Astrocyte (in vitro differentiated cells and primary cell): ENCODE measurements around the gene ADCY2. TPM values are rescaled to one million over a fixed set of nuclear protein-coding genes. Genes with fewer than 3 reads are reported as not detected.

ENCODE experiments used
- DNase-seq: peaks from one replicate; pipeline ENCODE4 v3.0.0-alpha.2; 2010; ENCODE audit warnings: low read depth
- FAIRE-seq: peaks from 2 replicates; lab custom pipeline; 2011; peaks lifted over from hg19 to GRCh38; lab: Jason Lieb, UNC
- H2AFZ ChIP-seq: 2 replicates; pipeline ENCODE4 v1.6.0; 2012; ENCODE audit warnings: low read depth, low read length, inconsistent platforms
- H3K27ac ChIP-seq: 2 replicates; pipeline ENCODE4 v1.5.1; 2011; ENCODE audit warnings: low read depth, low read length, inconsistent platforms
- H3K27me3 ChIP-seq: 2 replicates; pipeline ENCODE4 v1.6.0; 2011; ENCODE audit warnings: low read length, inconsistent platforms; ENCODE audit not compliant: insufficient read depth
- H3K36me3 ChIP-seq: 2 replicates; pipeline ENCODE4 v1.5.1; 2011; ENCODE audit warnings: low read length, inconsistent platforms; ENCODE audit not compliant: insufficient read depth
- H3K4me1 ChIP-seq: 2 replicates; pipeline ENCODE4 v1.5.1; 2011; ENCODE audit warnings: low read length, inconsistent platforms; ENCODE audit not compliant: insufficient read depth
- H3K4me2 ChIP-seq: 2 replicates; pipeline ENCODE4 v1.6.0; 2012; ENCODE audit warnings: low read length, inconsistent platforms
- H3K4me3 ChIP-seq: 2 replicates; pipeline ENCODE4 v1.5.1; 2011; ENCODE audit warnings: low read depth, mild to moderate bottlenecking, low read length, inconsistent platforms; ENCODE audit not compliant: insufficient read depth
- H3K79me2 ChIP-seq: 2 replicates; pipeline ENCODE4 v1.6.0; 2012; ENCODE audit warnings: mild to moderate bottlenecking, low read length, inconsistent platforms; ENCODE audit not compliant: insufficient read depth
- H3K9ac ChIP-seq: 2 replicates; pipeline ENCODE4 v1.6.0; 2012; ENCODE audit warnings: mild to moderate bottlenecking, low read length, inconsistent platforms
- H3K9me3 ChIP-seq: 2 replicates; pipeline ENCODE4 v1.5.1; 2012; ENCODE audit warnings: low read depth, mild to moderate bottlenecking, low read length, inconsistent platforms; ENCODE audit not compliant: insufficient read depth
- H4K20me1 ChIP-seq: 2 replicates; pipeline ENCODE4 v1.6.0; 2012; ENCODE audit warnings: low read length, inconsistent platforms; ENCODE audit not compliant: insufficient read depth
- H3K27ac Mint-ChIP-seq: one replicate; pipeline ENCODE4 v1.8.0; 2021; ENCODE audit warnings: mild to moderate bottlenecking, mixed read lengths; ENCODE audit not compliant: unreplicated experiment
- H3K27me3 Mint-ChIP-seq: one replicate; pipeline ENCODE4 v1.8.0; 2021; ENCODE audit warnings: low read depth, mixed read lengths; ENCODE audit not compliant: unreplicated experiment
- H3K36me3 Mint-ChIP-seq: one replicate; pipeline ENCODE4 v1.8.0; 2021; ENCODE audit warnings: low read depth, mixed read lengths; ENCODE audit not compliant: unreplicated experiment
- H3K4me1 Mint-ChIP-seq: one replicate; pipeline ENCODE4 v1.8.0; 2021; ENCODE audit warnings: low read depth, mixed read lengths; ENCODE audit not compliant: unreplicated experiment
- H3K4me3 Mint-ChIP-seq: one replicate; pipeline ENCODE4 v1.8.0; 2021; ENCODE audit warnings: mild to moderate bottlenecking, moderate library complexity, mixed read lengths; ENCODE audit not compliant: unreplicated experiment
- H3K9me3 Mint-ChIP-seq: one replicate; pipeline ENCODE4 v1.8.0; 2021; ENCODE audit warnings: mild to moderate bottlenecking, mixed read lengths; ENCODE audit not compliant: unreplicated experiment
- CTCF ChIP-seq: IDR thresholded peaks from 2 replicates; pipeline ENCODE4 v1.5.1; 2011; ENCODE audit warnings: low read depth, mild to moderate bottlenecking, inconsistent platforms, low read length, moderate library complexity; ENCODE audit not compliant: insufficient read depth
- EZH2 ChIP-seq: IDR thresholded peaks from 2 replicates; pipeline ENCODE4 v1.6.1; 2012; ENCODE audit warnings: mild to moderate bottlenecking, low read length, inconsistent platforms; ENCODE audit not compliant: insufficient read depth
- total RNA-seq: library from RNA; stranded (reverse); gene quantifications from 2 replicates; pipeline ENCODE4 v1.2.1, GENCODE V29; 2021

ADCY2 gene
- total RNA-seq, 1 donor from 2014 or later, result 5.7 TPM

- DNase-seq (no peak), FAIRE-seq (no peak)
- Histone ChIP-seq H3K79me2 (no peaks in the 10 kb centered on the region), H2AFZ (no peak overlapping the region), H3K27me3 (no peaks in the 10 kb centered on the region), H3K9ac (no peak overlapping the region), H4K20me1 (no peaks in the 10 kb centered on the region), H3K27ac (no peak overlapping the region), H3K36me3 (no peaks in the 10 kb centered on the region), H3K4me2 (no peak overlapping the region), H3K4me3 (no peak overlapping the region), H3K9me3 (no peaks in the 10 kb centered on the region), H3K4me1 (no peaks in the 10 kb centered on the region)
- Mint-ChIP-seq H3K27ac (peak overlapping the region; percentile 70), H3K9me3 (peaks cover 2% of the 10 kb centered on the region), H3K4me3 (peak overlapping the region; percentile 0), H3K27me3 (peaks cover 1% of the 10 kb centered on the region), H3K36me3 (no peaks in the 10 kb centered on the region), H3K4me1 (peaks cover 20% of the 10 kb centered on the region)
- no peak for TF ChIP-seq CTCF
- no peak for TF ChIP-seq EZH2
These were observed 272.2 kb downstream of the ADCY2 start for GRCh38 chr5:7668161-7668560.

- Histone ChIP-seq H3K27ac (no peak overlapping the region), H3K9ac (no peak overlapping the region), H3K4me1 (no peaks in the 10 kb centered on the region), H3K79me2 (no peaks in the 10 kb centered on the region), H3K27me3 (no peaks in the 10 kb centered on the region), H3K9me3 (no peaks in the 10 kb centered on the region), H3K4me2 (no peak overlapping the region), H4K20me1 (no peaks in the 10 kb centered on the region), H3K4me3 (no peak overlapping the region), H2AFZ (no peak overlapping the region), H3K36me3 (no peaks in the 10 kb centered on the region)
- peaks cover 1% of the 10 kb centered on the region for H3K27me3 Mint-ChIP-seq
- no peak overlapping the region for H3K4me3 Mint-ChIP-seq
- FAIRE-seq (no peak), DNase-seq (no peak)
- no peak overlapping the region for H3K27ac Mint-ChIP-seq
- peaks cover 21% of the 10 kb centered on the region for H3K4me1 Mint-ChIP-seq
- no peaks in the 10 kb centered on the region for H3K36me3 Mint-ChIP-seq
- peaks cover 2% of the 10 kb centered on the region for H3K9me3 Mint-ChIP-seq
- TF ChIP-seq EZH2, result no peak
- no peak for TF ChIP-seq CTCF
These were observed 272.7 kb downstream of the ADCY2 start for GRCh38 chr5:7668627-7669026.

GRCh38 chr5:7671381-7671993 lies 275.5 kb downstream of the ADCY2 start:
- Histone ChIP-seq H2AFZ (no peak overlapping the region), H3K36me3 (no peaks in the 10 kb centered on the region), H3K9ac (no peak overlapping the region), H3K4me1 (no peaks in the 10 kb centered on the region), H3K4me2 (no peak overlapping the region), H4K20me1 (no peaks in the 10 kb centered on the region), H3K27me3 (no peaks in the 10 kb centered on the region), H3K27ac (no peak overlapping the region), H3K79me2 (no peaks in the 10 kb centered on the region), H3K4me3 (no peak overlapping the region), H3K9me3 (no peaks in the 10 kb centered on the region)
- no peaks in the 10 kb centered on the region for H3K36me3 Mint-ChIP-seq
- peak; percentile 27 for DNase-seq
- H3K27ac Mint-ChIP-seq, result no peak overlapping the region
- TF ChIP-seq CTCF (no peak), EZH2 (no peak)
- no peak overlapping the region for H3K4me3 Mint-ChIP-seq
- H3K4me1 Mint-ChIP-seq, result peaks cover 39% of the 10 kb centered on the region
- H3K9me3 Mint-ChIP-seq, result peaks cover 2% of the 10 kb centered on the region
- peaks cover 1% of the 10 kb centered on the region for H3K27me3 Mint-ChIP-seq
- FAIRE-seq, result no peak
